H9 (cell line): ENCODE results near the gene TIAM1. TPM values are rescaled to one million over a fixed set of nuclear protein-coding genes. Genes with fewer than 3 reads are reported as not detected.

Source experiments
- DNase-seq: peaks from one replicate; pipeline ENCODE4 v3.0.0-alpha.2; 2017
- H2AFZ ChIP-seq: one replicate; pipeline ENCODE4 v1.6.1; 2013; ENCODE audit warnings: mild to moderate bottlenecking, low read length, control low read depth, moderate library complexity
- H2AK5ac ChIP-seq: 2 replicates; pipeline ENCODE4 v1.6.1; 2013; ENCODE audit warnings: low read length, control low read depth, mixed read lengths; ENCODE audit not compliant: insufficient read length
- H2BK120ac ChIP-seq: one replicate; pipeline ENCODE4 v1.6.1; 2013; ENCODE audit warnings: low read depth, mild to moderate bottlenecking, low read length, control low read depth, inconsistent platforms; ENCODE audit not compliant: poor library complexity, severe bottlenecking
- H2BK12ac ChIP-seq: 2 replicates; pipeline ENCODE4 v1.6.1; 2013; ENCODE audit warnings: low read length, control low read depth, mixed read lengths, low read depth; ENCODE audit not compliant: insufficient read length
- H2BK15ac ChIP-seq: 2 replicates; pipeline ENCODE4 v1.6.1; 2013; ENCODE audit warnings: low read depth, low read length, control low read depth
- H2BK20ac ChIP-seq: one replicate; pipeline ENCODE4 v1.6.1; 2013; ENCODE audit warnings: low read depth, mild to moderate bottlenecking, low read length, control low read depth, inconsistent platforms; ENCODE audit not compliant: poor library complexity, severe bottlenecking
- H2BK5ac ChIP-seq: 2 replicates; pipeline ENCODE4 v1.6.1; 2013; ENCODE audit warnings: low read length, control low read depth, mixed read lengths; ENCODE audit not compliant: insufficient read length
- H3K14ac ChIP-seq: 2 replicates; pipeline ENCODE4 v1.6.1; 2013; ENCODE audit warnings: low read length, control low read depth; ENCODE audit not compliant: insufficient read depth
- H3K18ac ChIP-seq: 2 replicates; pipeline ENCODE4 v1.6.1; 2013; ENCODE audit warnings: low read depth, mild to moderate bottlenecking, mixed read lengths, low read length, control low read depth; ENCODE audit not compliant: insufficient read length
- H3K23ac ChIP-seq: 2 replicates; pipeline ENCODE4 v1.6.1; 2013; ENCODE audit warnings: low read length, control low read depth, mixed read lengths, low read depth; ENCODE audit not compliant: insufficient read length
- H3K23me2 ChIP-seq: 2 replicates; pipeline ENCODE4 v1.6.1; 2013; ENCODE audit warnings: low read depth, mild to moderate bottlenecking, mixed read lengths, low read length, control low read depth; ENCODE audit not compliant: insufficient read length, poor library complexity, severe bottlenecking
- H3K27ac ChIP-seq: 2 replicates; pipeline ENCODE4 v1.5.1; 2013; ENCODE audit warnings: low read length, control low read depth, mixed read lengths, low read depth; ENCODE audit not compliant: insufficient read length
- H3K27me3 ChIP-seq: 2 replicates; pipeline ENCODE4 v1.6.1; 2013; ENCODE audit warnings: low read length, control low read depth, inconsistent platforms; ENCODE audit not compliant: insufficient read depth
- H3K4ac ChIP-seq: 2 replicates; pipeline ENCODE4 v1.6.1; 2013; ENCODE audit warnings: low read depth, mild to moderate bottlenecking, control low read depth, inconsistent platforms, low read length, moderate library complexity
- H3K4me1 ChIP-seq: 2 replicates; pipeline ENCODE4 v1.6.1; 2013; ENCODE audit warnings: low read length, control low read depth, inconsistent platforms; ENCODE audit not compliant: insufficient read depth
- H3K4me2 ChIP-seq: 2 replicates; pipeline ENCODE4 v1.6.1; 2013; ENCODE audit warnings: low read length, control low read depth, mixed read lengths; ENCODE audit not compliant: insufficient read length, insufficient read depth
- H3K56ac ChIP-seq: 2 replicates; pipeline ENCODE4 v1.6.1; 2013; ENCODE audit warnings: low read depth, mild to moderate bottlenecking, mixed read lengths, low read length, control low read depth; ENCODE audit not compliant: insufficient read length
- H3K79me1 ChIP-seq: 2 replicates; pipeline ENCODE4 v1.6.1; 2013; ENCODE audit warnings: low read depth, mild to moderate bottlenecking, moderate library complexity, low read length, control low read depth, inconsistent platforms; ENCODE audit not compliant: insufficient read depth, poor library complexity, severe bottlenecking
- H3K79me2 ChIP-seq: 2 replicates; pipeline ENCODE4 v1.6.1; 2013; ENCODE audit warnings: low read length, control low read depth, inconsistent platforms; ENCODE audit not compliant: insufficient read depth
- H3K9ac ChIP-seq: 2 replicates; pipeline ENCODE4 v1.6.1; 2013; ENCODE audit warnings: low read length, control low read depth, mixed read lengths; ENCODE audit not compliant: insufficient read length; ENCODE audit errors: extremely low read depth
- H3K9me3 ChIP-seq: one replicate; pipeline ENCODE4 v1.6.1; 2013; ENCODE audit warnings: low read depth, low read length, inconsistent platforms; ENCODE audit not compliant: control insufficient read depth
- H3T11ph ChIP-seq: one replicate; pipeline ENCODE4 v1.6.1; 2013; ENCODE audit warnings: mild to moderate bottlenecking, low read length, control low read depth, inconsistent platforms
- H4K20me1 ChIP-seq: one replicate; pipeline ENCODE4 v1.6.1; 2013; ENCODE audit not compliant: control insufficient read depth, insufficient read length, insufficient read depth
- H4K5ac ChIP-seq: 2 replicates; pipeline ENCODE4 v1.6.1; 2013; ENCODE audit warnings: low read depth, mild to moderate bottlenecking, mixed read lengths, low read length, control low read depth; ENCODE audit not compliant: insufficient read length
- H4K8ac ChIP-seq: replicated peaks from 2 replicates; pipeline ENCODE4 v1.6.1; 2013; ENCODE audit warnings: low read length, control low read depth, mixed read lengths, low read depth; ENCODE audit not compliant: insufficient read length
- H4K91ac ChIP-seq: 2 replicates; pipeline ENCODE4 v1.6.1; 2013; ENCODE audit warnings: low read depth, mild to moderate bottlenecking, moderate library complexity, mixed read lengths, low read length, control low read depth; ENCODE audit not compliant: insufficient read length
- H3K27ac Mint-ChIP-seq, 3 experiments: 2 replicates in 2 of 3; 3 replicates in 1 of 3; pipeline ENCODE4 v1.8.0; 2020 to 2021; ENCODE audit warnings: mixed read lengths in 3 of 3, mild to moderate bottlenecking in 1 of 3, moderate library complexity in 1 of 3
- H3K27me3 Mint-ChIP-seq: 2 replicates; pipeline ENCODE4 v1.8.0; 2021; ENCODE audit warnings: low read depth, mild to moderate bottlenecking, moderate library complexity, mixed read lengths
- H3K36me3 Mint-ChIP-seq, 3 experiments: 2 replicates in 2 of 3; 3 replicates in 1 of 3; pipeline ENCODE4 v1.8.0; 2020 to 2021; ENCODE audit warnings: low read depth in 3 of 3, mixed read lengths in 3 of 3; ENCODE audit not compliant: insufficient read depth in 1 of 3
- H3K4me1 Mint-ChIP-seq, 2 experiments: 2 replicates each; pipeline ENCODE4 v1.8.0; 2020; ENCODE audit warnings: mixed read lengths in 2 of 2
- H3K4me3 Mint-ChIP-seq, 2 experiments: 2 replicates in 1 of 2; 3 replicates in 1 of 2; pipeline ENCODE4 v1.8.0; 2020 to 2021; ENCODE audit warnings: mild to moderate bottlenecking in 2 of 2, mixed read lengths in 2 of 2, moderate library complexity in 1 of 2
- H3K9me3 Mint-ChIP-seq, 2 experiments: 2 replicates in 1 of 2; 3 replicates in 1 of 2; pipeline ENCODE4 v1.8.0; 2020; ENCODE audit warnings: mild to moderate bottlenecking in 2 of 2, mixed read lengths in 2 of 2, moderate library complexity in 1 of 2
- CTCF ChIP-seq: fragments of 200-600 bp; sonication (generic); conservative IDR thresholded peaks from 3 replicates; pipeline ENCODE4 v1.8.0; 2021; ENCODE audit warnings: antibody characterized with exemption, mild to moderate bottlenecking
- WGBS: extraction: QIAGEN DNeasy Blood & Tissue Kit; methylation state at CpG from one replicate; pipeline ENCODE4 v1.1.7; 2013; ENCODE audit warnings: missing lambda C conversion rate, low lambda C conversion rate, mixed read lengths; ENCODE audit not compliant: insufficient read length; ENCODE audit errors: extremely low coverage; 5-methylcytosine and 5-hydroxymethylcytosine counted together
- total RNA-seq: library from RNA; stranded (reverse); gene quantifications from 2 replicates; pipeline ENCODE4 v1.2.1, GENCODE V29; 2021

The TIAM1 gene
- total RNA-seq, 1 experiment from 2014 or later: 23.1 TPM

DNA sequence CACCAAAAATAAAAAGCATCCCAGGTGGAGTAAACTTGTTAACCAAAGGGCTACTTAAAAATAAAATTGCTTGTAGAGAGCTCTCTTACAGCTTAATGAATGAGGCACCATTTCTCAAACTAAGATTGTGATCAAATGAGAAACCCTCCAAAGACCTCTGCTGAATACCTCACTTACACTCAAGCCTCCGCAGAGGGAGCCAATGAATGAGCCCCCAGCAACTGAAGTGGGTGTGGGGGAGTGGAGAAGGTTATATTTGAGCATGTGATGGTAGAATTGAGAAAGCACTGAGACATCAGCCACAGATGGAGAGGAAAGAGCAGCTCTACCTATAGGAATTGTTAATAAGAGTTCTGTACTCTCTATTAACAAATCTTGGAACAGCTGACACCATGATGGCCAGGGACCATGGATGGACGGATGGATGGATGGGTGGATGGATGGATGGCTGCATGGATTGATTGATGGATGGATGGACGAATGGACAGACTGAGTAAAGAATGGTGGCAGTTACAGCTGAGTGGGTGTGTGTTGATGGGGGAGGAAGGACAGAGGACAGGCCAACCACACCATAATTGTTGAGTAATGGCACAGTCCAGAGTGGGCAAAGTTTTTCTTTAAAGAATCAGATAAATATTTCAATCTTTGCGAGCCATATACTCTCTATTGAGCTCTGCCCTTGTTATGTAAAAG is 20.3 kb upstream of the TIAM1 start:
- no peak overlapping the region for H3K27ac Mint-ChIP-seq

More for the DNA sequence above, 20.3 kb upstream of the TIAM1 start:
- no peak overlapping the region for H2AFZ ChIP-seq
- no peaks in the 10 kb centered on the region for H3K79me1 ChIP-seq
- no peak overlapping the region for H3K9ac ChIP-seq
- WGBS: no CpG with 5 or more reads among the region's 4 CpGs
- no peak overlapping the region for H3K27ac ChIP-seq
- H3K4me2 ChIP-seq: no peak overlapping the region
- TF ChIP-seq CTCF: no peak
- H3K14ac ChIP-seq: no peak overlapping the region
- no peaks in the 10 kb centered on the region for H3K27me3 ChIP-seq
- H3K23ac ChIP-seq: no peak overlapping the region
- H4K20me1 ChIP-seq: no peaks in the 10 kb centered on the region
- H3K56ac ChIP-seq: no peak overlapping the region
- no peak overlapping the region for H4K91ac ChIP-seq
- H3K18ac ChIP-seq: no peak overlapping the region
- H3K36me3 Mint-ChIP-seq: no peaks in the 10 kb centered on the region
- H3K9me3 ChIP-seq: no peaks in the 10 kb centered on the region
- H2BK5ac ChIP-seq: no peak overlapping the region
- no peaks in the 10 kb centered on the region; the same call in 1 of the 2 replicates for H3K27me3 Mint-ChIP-seq
- H2AK5ac ChIP-seq: no peak overlapping the region
- no peak overlapping the region for H3T11ph ChIP-seq
- H2BK120ac ChIP-seq: no peak overlapping the region
- no peak overlapping the region for H3K4ac ChIP-seq
- H3K79me2 ChIP-seq: no peaks in the 10 kb centered on the region
- no peak overlapping the region for H2BK15ac ChIP-seq
- DNase-seq: no peak
- no peak overlapping the region for H4K8ac ChIP-seq
- H3K4me3 Mint-ChIP-seq: no peak overlapping the region
- no peaks in the 10 kb centered on the region; a peak in 1 of 5 replicates for H3K9me3 Mint-ChIP-seq
- H2BK20ac ChIP-seq: no peak overlapping the region
- peaks cover 9 to 16% of the 10 kb centered on the region in 2 experiments for H3K4me1 Mint-ChIP-seq
- H2BK12ac ChIP-seq: no peak overlapping the region
- no peaks in the 10 kb centered on the region; the same call in 1 of the 2 replicates for H3K4me1 ChIP-seq
- no peaks in the 10 kb centered on the region for H3K23me2 ChIP-seq
- H4K5ac ChIP-seq: no peak overlapping the region
